Panc1 (cell line): Measurements from ENCODE around the gene FPGS. TPM values are rescaled to one million over a fixed set of nuclear protein-coding genes. Genes with fewer than 3 reads are reported as not detected.

Source experiments
- ATAC-seq: fragments of 200-7000 bp; cut with Tn5 transposase; 2 replicates; pipeline ENCODE4 v1.9.1; 2020; ENCODE audit warnings: mild to moderate bottlenecking, moderate library complexity
- BruUV-seq: library from RNA; stranded (reverse); fragments of 400-500 nt; replicated peaks from 2 replicates; lab custom pipeline; 2021; lab: Mats Ljungman, UMichigan
- CTCF ChIA-PET: fragments of 300-600 bp; sonication (Branson Sonifier 250); formaldehyde crosslinking; loops from one replicate; lab custom pipeline; 2022; ENCODE audit warnings: antibody characterized with exemption; lab: Charles Lee
- POLR2A ChIA-PET: fragments of 300-600 bp; sonication (Branson Sonifier 250); formaldehyde crosslinking; loops from one replicate; lab custom pipeline; 2022; ENCODE audit warnings: antibody characterized with exemption; lab: Charles Lee
- DNase-seq: peaks from one replicate; pipeline ENCODE4 v3.0.0-alpha.2; 2010; ENCODE audit warnings: low read depth, low spot score
- H3K27ac ChIP-seq: 2 replicates; pipeline ENCODE4 v1.5.1; 2011; ENCODE audit warnings: mild to moderate bottlenecking, low read length, inconsistent platforms
- H3K27me3 ChIP-seq: fragments of 200-500 bp; sonication (Bioruptor generic); 2 replicates; pipeline ENCODE4 v1.6.0; 2014; ENCODE audit warnings: low read length, inconsistent platforms; ENCODE audit not compliant: control insufficient read depth, insufficient read depth
- H3K36me3 ChIP-seq: fragments of 200-500 bp; sonication (Bioruptor generic); 2 replicates; pipeline ENCODE4 v1.5.1; 2014; ENCODE audit warnings: inconsistent platforms, mild to moderate bottlenecking, low read length, moderate library complexity; ENCODE audit not compliant: control insufficient read depth, insufficient read depth
- H3K4me1 ChIP-seq: 2 replicates; pipeline ENCODE4 v1.5.1; 2011; ENCODE audit warnings: inconsistent platforms, mild to moderate bottlenecking, low read length, moderate library complexity; ENCODE audit not compliant: control insufficient read depth, insufficient read depth
- H3K4me3 ChIP-seq, 2 experiments: 2 replicates each; pipeline ENCODE4 v1.5.1; 2011 to 2012; ENCODE audit warnings: low read depth in 2 of 2, low read length in 2 of 2, mild to moderate bottlenecking in 2 of 2, inconsistent platforms in 1 of 2, moderate library complexity in 1 of 2
- H3K9me3 ChIP-seq: fragments of 200-500 bp; sonication (Bioruptor generic); 2 replicates; pipeline ENCODE4 v1.5.1; 2014; ENCODE audit warnings: low read depth, mild to moderate bottlenecking, inconsistent platforms, low read length, moderate library complexity; ENCODE audit not compliant: control insufficient read depth, insufficient read depth
- CTCF ChIP-seq: fragments of 450-650 bp; IDR thresholded peaks from 2 replicates; pipeline ENCODE4 v1.5.1; 2017; ENCODE audit warnings: mild to moderate bottlenecking
- POLR2AphosphoS5 ChIP-seq: IDR thresholded peaks from 2 replicates; pipeline ENCODE4 v1.6.1; 2012; ENCODE audit warnings: mild to moderate bottlenecking, low read depth, low read length, moderate library complexity
- REST ChIP-seq, 2 experiments: IDR thresholded peaks; 2 replicates each; pipeline ENCODE4 v1.6.1; 2011 to 2012; ENCODE audit warnings: low read depth in 2 of 2, control low read depth in 1 of 2, low read length in 1 of 2, mild to moderate bottlenecking in 1 of 2, moderate library complexity in 1 of 2; ENCODE audit not compliant: insufficient read depth in 1 of 2
- SIN3A ChIP-seq: IDR thresholded peaks from 2 replicates; pipeline ENCODE4 v1.6.1; 2012; ENCODE audit warnings: low read depth, mild to moderate bottlenecking, low read length, moderate library complexity, borderline replicate concordance; ENCODE audit not compliant: insufficient read depth
- TCF7L2 ChIP-seq: IDR thresholded peaks from 2 replicates; pipeline ENCODE4 v1.6.1; 2011; ENCODE audit warnings: mild to moderate bottlenecking, low read depth, low read length, inconsistent platforms
- in situ Hi-C: cut with HindIII; loops from 2 replicates; pipeline ENCODE4 v1.10.0; 2016; ENCODE audit warnings: low sequenced_read_pairs, low pct_unique_long_range_greater_than_20kb
- intact Hi-C: fragments of 100-400 bp; cut with micrococcal nuclease; formaldehyde crosslinking; loops from one replicate; pipeline ENCODE4 v1.10.0; 2022; ENCODE audit not compliant: unreplicated experiment
- total RNA-seq: library from RNA; stranded (reverse); gene quantifications from one replicate; pipeline ENCODE4 v1.2.1, GENCODE V29; 2021; ENCODE audit not compliant: unreplicated experiment

Gene FPGS
- total RNA-seq, 1 experiment from 2014 or later, result 56.5 TPM

GRCh38 chr9:127765418-127765817 is 37.3 kb upstream of the FPGS start:
- in situ Hi-C loops (no loop called here), intact Hi-C loops (no loop called here)
- no peak for ATAC-seq
- H3K4me1 ChIP-seq, result no peaks in the 10 kb centered on the region
- H3K27ac ChIP-seq, result no peak overlapping the region
- H3K27me3 ChIP-seq, result no peaks in the 10 kb centered on the region
- no peak overlapping the region for H3K4me3 ChIP-seq
- no peaks in the 10 kb centered on the region for H3K9me3 ChIP-seq
- TF ChIP-seq TCF7L2, result no peak
- no peak for TF ChIP-seq REST (IDR thresholded peaks at IDR 0.05; ENCODE audit: insufficient read depth in 1 of 2, low read depth in 2 of 2, low read length in 1 of 2)
- no peak for TF ChIP-seq CTCF
- no peak for TF ChIP-seq SIN3A
- TF ChIP-seq POLR2AphosphoS5, result no peak
- POLR2A ChIA-PET, result interaction anchor here (0.8 kb wide), 1 partner anchor 10 kb away, joined by 3 read pairs; no protein-coding TSS in a partner anchor
- BruUV-seq, result no TSS peak
- no peaks in the 10 kb centered on the region for H3K36me3 ChIP-seq
- DNase-seq, result no peak
- CTCF ChIA-PET, result no interaction called here

- ChIA-PET POLR2A (no interaction called here), CTCF (interaction anchor here (0.6 kb wide), 1 partner anchor 9 kb away, joined by 3 read pairs; no protein-coding TSS in a partner anchor)
- no peak for ATAC-seq
- Histone ChIP-seq H3K36me3 (no peaks in the 10 kb centered on the region), H3K4me1 (no peaks in the 10 kb centered on the region), H3K4me3 (no peak overlapping the region), H3K9me3 (no peaks in the 10 kb centered on the region), H3K27me3 (no peaks in the 10 kb centered on the region), H3K27ac (no peak overlapping the region)
- TF ChIP-seq SIN3A (no peak), TCF7L2 (no peak), POLR2AphosphoS5 (no peak), CTCF (no peak), REST (IDR thresholded peaks at IDR 0.05; ENCODE audit: insufficient read depth in 1 of 2, low read depth in 2 of 2, low read length in 1 of 2) (no peak)
- BruUV-seq, result no TSS peak
- intact Hi-C loops, result no loop called here
- in situ Hi-C loops, result no loop called here
- no peak for DNase-seq
Observed at GRCh38 chr9:127767410-127767809, 35.3 kb upstream of the FPGS start.
